Hematopoietic multipotent progenitor cell treated with erythropoietin and hydrocortisone succinate and interleukin-3 and kit ligand, for 15 days (in vitro differentiated cells): ENCODE results near the gene AMMECR1L.
"Not testable (repeated sequence)": the region's sequence is repeated elsewhere in the genome, so short reads cannot be mapped to it uniquely, and the experiment has no call there.

Experiments
- DNase-seq: peaks from one replicate; pipeline ENCODE4 v3.0.0-alpha.2; 2015; ENCODE audit warnings: low spot score

The AMMECR1L gene

GRCh38 chr2:127841466-127842178 is 44.1 kb downstream of the AMMECR1L start:
- DNase-seq = no peak

GRCh38 chr2:127840893-127841292 is 44.9 kb downstream of the AMMECR1L start:
- DNase-seq = no peak

GRCh38 chr2:127834951-127835350 is 50.8 kb downstream of the AMMECR1L start:
- DNase-seq = no peak

- no peak for DNase-seq
These were observed 55.9 kb downstream of the AMMECR1L start for GRCh38 chr2:127829845-127830246.

- DNase-seq = not testable (repeated sequence)
These were observed 59.0 kb downstream of the AMMECR1L start for GRCh38 chr2:127826708-127827107.

GRCh38 chr2:127826047-127826446 is 59.7 kb downstream of the AMMECR1L start:
- no peak for DNase-seq

GRCh38 chr2:127820080-127820668 is 65.6 kb downstream of the AMMECR1L start:
- no peak for DNase-seq

- DNase-seq = no peak
These were observed 66.8 kb downstream of the AMMECR1L start for GRCh38 chr2:127818794-127819425.

- no peak for DNase-seq
These were observed 67.5 kb downstream of the AMMECR1L start for GRCh38 chr2:127818241-127818640.

GRCh38 chr2:127814677-127815076 is 71.1 kb downstream of the AMMECR1L start:
- DNase-seq = no peak

- not testable (repeated sequence) for DNase-seq
These were observed 73.3 kb downstream of the AMMECR1L start for GRCh38 chr2:127812441-127812840.
